ENCODE measurements around the gene ETV3.
A peak's percentile ranks its signal among the peaks of the same experiment; 100 is the strongest.

The ETV3 gene

GRCh38 chr1:157131281-157131680, 6.9 kb downstream of the ETV3 start:
- no peak for DNase-seq (ENCODE audit: low spot score)
- in situ Hi-C loops (cut with MboI; ENCODE audit: low pct_unique_long_range_greater_than_20kb, low sequenced_read_pairs, unreplicated experiment): no loop called here
- TF ChIP-seq CTCF (IDR thresholded peaks at IDR 0.05; ENCODE audit: extremely low read depth, insufficient read depth, missing control alignments): no peak

GRCh38 chr1:157124855-157125254, 13.3 kb downstream of the ETV3 start:
- in situ Hi-C loops (cut with MboI; ENCODE audit: low pct_unique_long_range_greater_than_20kb, low sequenced_read_pairs, unreplicated experiment): no loop called here
- no peak for DNase-seq (ENCODE audit: low spot score)
- peak; percentile 19 for TF ChIP-seq CTCF (IDR thresholded peaks at IDR 0.05; ENCODE audit: extremely low read depth, insufficient read depth, missing control alignments)

GRCh38 chr1:157119448-157119847, 18.7 kb downstream of the ETV3 start:
- in situ Hi-C loops (cut with MboI; ENCODE audit: low pct_unique_long_range_greater_than_20kb, low sequenced_read_pairs, unreplicated experiment): no loop called here
- DNase-seq (ENCODE audit: low spot score): no peak
- TF ChIP-seq CTCF (IDR thresholded peaks at IDR 0.05; ENCODE audit: extremely low read depth, insufficient read depth, missing control alignments): no peak

- in situ Hi-C loops (cut with MboI; ENCODE audit: low pct_unique_long_range_greater_than_20kb, low sequenced_read_pairs, unreplicated experiment): no loop called here
- TF ChIP-seq CTCF (IDR thresholded peaks at IDR 0.05; ENCODE audit: extremely low read depth, insufficient read depth, missing control alignments): no peak
- DNase-seq (ENCODE audit: low spot score): no peak
Observed at GRCh38 chr1:157119008-157119407, 19.2 kb downstream of the ETV3 start.

GRCh38 chr1:157117527-157118057, 20.6 kb downstream of the ETV3 start:
- in situ Hi-C loops (cut with MboI; ENCODE audit: low pct_unique_long_range_greater_than_20kb, low sequenced_read_pairs, unreplicated experiment): no loop called here
- peak; percentile 60 for DNase-seq (ENCODE audit: low spot score)
- no peak for TF ChIP-seq CTCF (IDR thresholded peaks at IDR 0.05; ENCODE audit: extremely low read depth, insufficient read depth, missing control alignments)

GRCh38 chr1:157116737-157117103, 21.5 kb downstream of the ETV3 start:
- in situ Hi-C loops (cut with MboI; ENCODE audit: low pct_unique_long_range_greater_than_20kb, low sequenced_read_pairs, unreplicated experiment): no loop called here
- no peak for TF ChIP-seq CTCF (IDR thresholded peaks at IDR 0.05; ENCODE audit: extremely low read depth, insufficient read depth, missing control alignments)
- DNase-seq (ENCODE audit: low spot score): no peak

Data from GM13977 (cell line).